SK-N-SH (cell line): Measurements from ENCODE around the gene NFATC2IP. TPM values are rescaled to one million over a fixed set of nuclear protein-coding genes. Genes with fewer than 3 reads are reported as not detected.
A peak's percentile ranks its signal among the peaks of the same experiment; 100 is the strongest.

Experiments used
- CTCF ChIA-PET: fragments of 300-600, 350-600 bp; formaldehyde crosslinking; extraction: SDS; loops from one replicate; lab custom pipeline; 2021; lab: Yijun Ruan, JAX
- POLR2A ChIA-PET: fragments of 350-600 bp; sonication (Branson Sonifier 250); formaldehyde crosslinking; extraction: SDS; loops from one replicate; lab custom pipeline; 2020; ENCODE audit warnings: antibody characterized with exemption, inconsistent platforms; lab: Yijun Ruan, JAX
- DNase-seq: peaks from one replicate; pipeline ENCODE4 v3.0.0; 2012
- H2AFZ ChIP-seq: fragments of 200-600 bp; sonication (generic); 2 replicates; pipeline ENCODE4 v1.8.1; 2016; ENCODE audit warnings: antibody characterized with exemption, mild to moderate bottlenecking, low read depth
- H3F3A ChIP-seq: fragments of 200-600 bp; sonication (generic); replicated peaks from 2 replicates; pipeline ENCODE3; 2016; ENCODE audit warnings: antibody characterized with exemption, mild to moderate bottlenecking; ENCODE audit not compliant: insufficient read depth
- H3K27ac ChIP-seq, 2 experiments: fragments of 200-500 bp in 1 of 2; fragments of 200-600 bp in 1 of 2; sonication (Bioruptor generic) in 1 of 2; sonication (generic), shearing (Covaris generic) in 1 of 2; 2 replicates each; pipeline versions ENCODE4 v1.5.1 to v1.6.1; 2014 to 2016; ENCODE audit warnings: low read depth in 2 of 2, inconsistent platforms in 1 of 2, low read length in 1 of 2, mild to moderate bottlenecking in 1 of 2, mixed read lengths in 1 of 2
- H3K27me3 ChIP-seq: fragments of 200-600 bp; sonication (generic), shearing (Covaris generic); 2 replicates; pipeline ENCODE4 v1.6.1; 2016; ENCODE audit warnings: mixed run types; ENCODE audit not compliant: insufficient read depth
- H3K36me3 ChIP-seq, 2 experiments: fragments of 200-500 bp in 1 of 2; fragments of 200-600 bp in 1 of 2; sonication (Bioruptor generic) in 1 of 2; sonication (generic) in 1 of 2; replicated peaks in 1 of 2; 2 replicates each; pipeline versions ENCODE3 to v1.5.1; 2014 to 2016; ENCODE audit warnings: low read length in 1 of 2, mild to moderate bottlenecking in 1 of 2; ENCODE audit not compliant: insufficient read depth in 2 of 2, control insufficient read depth in 1 of 2
- H3K4me1 ChIP-seq, 2 experiments: fragments of 200-500 bp in 1 of 2; fragments of 200-600 bp in 1 of 2; sonication (Bioruptor generic) in 1 of 2; sonication (generic), shearing (Covaris generic) in 1 of 2; 2 replicates each; pipeline versions ENCODE4 v1.5.1 to v1.6.1; 2014 to 2016; ENCODE audit warnings: low read depth in 1 of 2, low read length in 1 of 2, mixed run types in 1 of 2; ENCODE audit not compliant: insufficient read depth in 2 of 2, control insufficient read depth in 1 of 2
- H3K4me2 ChIP-seq: fragments of 200-600 bp; sonication (generic), shearing (Covaris generic); 2 replicates; pipeline ENCODE4 v1.6.1; 2017; ENCODE audit warnings: mixed run types
- H3K4me3 ChIP-seq, 2 experiments: fragments of 200-500 bp in 1 of 2; fragments of 200-600 bp in 1 of 2; sonication (Bioruptor generic) in 1 of 2; sonication (generic), shearing (Covaris generic) in 1 of 2; 2 replicates each; pipeline versions ENCODE4 v1.5.1 to v1.8.1; 2014 to 2016; ENCODE audit warnings: low read depth in 2 of 2, inconsistent platforms in 1 of 2, low read length in 1 of 2, mild to moderate bottlenecking in 1 of 2, mixed read lengths in 1 of 2, moderate library complexity in 1 of 2
- H3K79me2 ChIP-seq: fragments of 200-600 bp; sonication (generic); 2 replicates; pipeline ENCODE4 v1.8.1; 2017; ENCODE audit warnings: mild to moderate bottlenecking; ENCODE audit not compliant: insufficient read depth
- H3K9ac ChIP-seq: fragments of 200-600 bp; sonication (generic); 2 replicates; pipeline ENCODE4 v1.6.1; 2017; ENCODE audit warnings: mixed run types
- H3K9me2 ChIP-seq: fragments of 200-600 bp; sonication (generic); 2 replicates; pipeline ENCODE4 v1.6.1; 2017; ENCODE audit warnings: mixed run types
- H3K9me3 ChIP-seq: fragments of 200-600 bp; sonication (generic); 2 replicates; pipeline ENCODE4 v1.6.1; 2017; ENCODE audit warnings: mixed run types, mild to moderate bottlenecking, moderate library complexity
- H4K20me1 ChIP-seq: fragments of 200-600 bp; sonication (generic); 2 replicates; pipeline ENCODE4 v1.6.1; 2017; ENCODE audit warnings: mild to moderate bottlenecking, mixed run types; ENCODE audit not compliant: insufficient read depth
- ELF1 ChIP-seq: IDR thresholded peaks from 2 replicates; pipeline ENCODE4 v1.4.0; 2012
- EP300 ChIP-seq, 2 experiments: IDR thresholded peaks; 2 replicates each; pipeline versions ENCODE4 v1.4.0 to v1.6.1; 2012; ENCODE audit warnings: borderline replicate concordance in 1 of 2, low read depth in 1 of 2, low read length in 1 of 2
- GABPA ChIP-seq: IDR thresholded peaks from 2 replicates; pipeline ENCODE4 v1.4.0; 2012; ENCODE audit warnings: low read depth, mild to moderate bottlenecking
- JUND ChIP-seq: IDR thresholded peaks from 2 replicates; pipeline ENCODE4 v1.4.0; 2012
- MXI1 ChIP-seq: IDR thresholded peaks from 2 replicates; pipeline ENCODE4 v1.6.1; 2012; ENCODE audit warnings: mild to moderate bottlenecking, low read depth, low read length, improper control_type of control experiment
- NRF1 ChIP-seq: IDR thresholded peaks from 2 replicates; pipeline ENCODE4 v1.6.1; 2012; ENCODE audit warnings: low read depth, mild to moderate bottlenecking, low read length
- RAD21 ChIP-seq: IDR thresholded peaks from 2 replicates; pipeline ENCODE4 v1.6.1; 2012; ENCODE audit warnings: mild to moderate bottlenecking, low read length
- REST ChIP-seq: IDR thresholded peaks from 2 replicates; pipeline ENCODE4 v1.6.1; 2012; ENCODE audit warnings: mild to moderate bottlenecking, low read depth, low read length, moderate library complexity
- RFX5 ChIP-seq: IDR thresholded peaks from 2 replicates; pipeline ENCODE4 v1.6.1; 2012; ENCODE audit warnings: mild to moderate bottlenecking, improper control_type of control experiment, low read length
- TAF1 ChIP-seq: IDR thresholded peaks from 2 replicates; pipeline ENCODE4 v1.6.1; 2012; ENCODE audit warnings: low read depth, mild to moderate bottlenecking, low read length, moderate library complexity, borderline replicate concordance
- YY1 ChIP-seq: IDR thresholded peaks from 2 replicates; pipeline ENCODE4 v1.4.0; 2012; ENCODE audit warnings: low read depth, mild to moderate bottlenecking
- WGBS: methylation state at CpG from one replicate; pipeline ENCODE4 v1.1.6; 2017; ENCODE audit warnings: low lambda C conversion rate; 5-methylcytosine and 5-hydroxymethylcytosine counted together
- polyA plus RNA-seq, 3 experiments: library from polyadenylated mRNA; depleted of rRNA; stranded (reverse); fragments of >200 nt; gene quantifications; 2 replicates each; pipeline ENCODE4 v1.2.3, GENCODE V29; 2012
- TF ChIP-seq, protein P1 (sequence below): IDR thresholded peaks from 2 replicates; pipeline ENCODE4 v1.4.0; 2012; ENCODE audit warnings: low read depth, borderline replicate concordance
- TF ChIP-seq, protein P2 (sequence below): IDR thresholded peaks from 2 replicates; pipeline ENCODE4 v1.4.0; 2012; ENCODE audit warnings: low read depth
- TF ChIP-seq, protein P3 (sequence below): fragments of 150-350 bp; IDR thresholded peaks from 2 replicates; pipeline ENCODE4 v1.6.1; 2016; ENCODE audit warnings: mild to moderate bottlenecking, low read depth, low read length

The NFATC2IP gene
- polyA plus RNA-seq, 1 of the 3 experiments (the other 2 are of a cell fraction) = 41.9 TPM

- Histone ChIP-seq H3K79me2 (0 out of 2 replicates have a peak, but pooled peaks cover 4% of the 10 kb centered on the region), H3K27ac (peak within 1 kb of the TSS; percentile 90 to 98), H2AFZ (peak within 1 kb of the TSS; percentile 90), H3K27me3 (no peaks in the 10 kb centered on the region), H3K4me2 (peak within 1 kb of the TSS; percentile 82), H4K20me1 (0 out of 2 replicates have a peak, but pooled peaks cover 6% of the 10 kb centered on the region), H3K9me2 (no peaks in the 10 kb centered on the region), H3K9ac (peak within 1 kb of the TSS; percentile 99), H3K9me3 (no peaks in the 10 kb centered on the region), H3F3A (peaks cover 10% of the 10 kb centered on the region), H3K4me3 (peak within 1 kb of the TSS; percentile 63 to 96), H3K4me1 (peaks cover 0 to 5% of the 10 kb centered on the region in 2 experiments; a peak in 1 of 4 replicates), H3K36me3 (peaks cover 1 to 7% of the 10 kb centered on the region in 2 experiments)
- peak; percentile 100 for DNase-seq
- TF ChIP-seq REST (no peak), EP300 (IDR thresholded peaks at IDR 0.05; ENCODE audit: borderline replicate concordance in 1 of 2, low read depth in 1 of 2, low read length in 1 of 2) (peak in 1 of 2 experiments; percentile 13; a peak in 1 of 4 replicates), NRF1 (peak; percentile 6; the same call in 1 of the 2 replicates), RAD21 (no peak), RFX5 (no peak; the same call in 1 of the 2 replicates), TAF1 (0 out of 2 replicates have a peak, but pooled peaks have one; percentile 9), ELF1 (peak; percentile 97), GABPA (peak; percentile 78), MXI1 (0 out of 2 replicates have a peak, but pooled peaks have one; percentile 2), JUND (no peak), YY1 (peak; percentile 63; the same call in 1 of the 2 replicates)
- TF ChIP-seq, protein P1, sequence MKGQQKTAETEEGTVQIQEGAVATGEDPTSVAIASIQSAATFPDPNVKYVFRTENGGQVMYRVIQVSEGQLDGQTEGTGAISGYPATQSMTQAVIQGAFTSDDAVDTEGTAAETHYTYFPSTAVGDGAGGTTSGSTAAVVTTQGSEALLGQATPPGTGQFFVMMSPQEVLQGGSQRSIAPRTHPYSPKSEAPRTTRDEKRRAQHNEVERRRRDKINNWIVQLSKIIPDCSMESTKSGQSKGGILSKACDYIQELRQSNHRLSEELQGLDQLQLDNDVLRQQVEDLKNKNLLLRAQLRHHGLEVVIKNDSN = no peak
- TF ChIP-seq, protein P2, sequence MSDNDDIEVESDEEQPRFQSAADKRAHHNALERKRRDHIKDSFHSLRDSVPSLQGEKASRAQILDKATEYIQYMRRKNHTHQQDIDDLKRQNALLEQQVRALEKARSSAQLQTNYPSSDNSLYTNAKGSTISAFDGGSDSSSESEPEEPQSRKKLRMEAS = peak; percentile 19; the same call in 1 of the 2 replicates
- TF ChIP-seq, protein P3, sequence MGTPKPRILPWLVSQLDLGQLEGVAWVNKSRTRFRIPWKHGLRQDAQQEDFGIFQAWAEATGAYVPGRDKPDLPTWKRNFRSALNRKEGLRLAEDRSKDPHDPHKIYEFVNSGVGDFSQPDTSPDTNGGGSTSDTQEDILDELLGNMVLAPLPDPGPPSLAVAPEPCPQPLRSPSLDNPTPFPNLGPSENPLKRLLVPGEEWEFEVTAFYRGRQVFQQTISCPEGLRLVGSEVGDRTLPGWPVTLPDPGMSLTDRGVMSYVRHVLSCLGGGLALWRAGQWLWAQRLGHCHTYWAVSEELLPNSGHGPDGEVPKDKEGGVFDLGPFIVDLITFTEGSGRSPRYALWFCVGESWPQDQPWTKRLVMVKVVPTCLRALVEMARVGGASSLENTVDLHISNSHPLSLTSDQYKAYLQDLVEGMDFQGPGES = no peak
- POLR2A ChIA-PET = no interaction called here
- CTCF ChIA-PET = interaction anchor here (0.7 to 1.0 kb wide), 3 partner anchors 20 to 51 kb away, joined by 3 read pairs; no protein-coding TSS in a partner anchor
- WGBS = 1% methylated on average over 43 of the region's 66 CpGs
These were observed 25.9 kb upstream of the NFATC2IP start, which contains the start of gene RABEP2 for GRCh38 chr16:28924762-28925385. TSS of gene RABEP2 (minus strand) at chr16:28925238. CDS start at chr16:28925163, 75 bp downstream.
